Stimulated activated CD8-positive, alpha-beta memory T cell treated with anti-CD3 and anti-CD28 coated beads, Interleukin-7, amount 100 ng/mL, for 1 hour (primary cell): ENCODE measurements around the gene IKZF3.
A peak's percentile ranks its signal among the peaks of the same experiment; 100 is the strongest.
"Not testable (repeated sequence)": the region's sequence is repeated elsewhere in the genome, so short reads cannot be mapped to it uniquely, and the experiment has no call there.

ENCODE experiments used
- DNase-seq, 2 donors: peaks; one replicate each; pipeline ENCODE4 v3.0.0-alpha.2; 2020; ENCODE audit warnings: low read depth in 2 of 2

The IKZF3 gene

DNA sequence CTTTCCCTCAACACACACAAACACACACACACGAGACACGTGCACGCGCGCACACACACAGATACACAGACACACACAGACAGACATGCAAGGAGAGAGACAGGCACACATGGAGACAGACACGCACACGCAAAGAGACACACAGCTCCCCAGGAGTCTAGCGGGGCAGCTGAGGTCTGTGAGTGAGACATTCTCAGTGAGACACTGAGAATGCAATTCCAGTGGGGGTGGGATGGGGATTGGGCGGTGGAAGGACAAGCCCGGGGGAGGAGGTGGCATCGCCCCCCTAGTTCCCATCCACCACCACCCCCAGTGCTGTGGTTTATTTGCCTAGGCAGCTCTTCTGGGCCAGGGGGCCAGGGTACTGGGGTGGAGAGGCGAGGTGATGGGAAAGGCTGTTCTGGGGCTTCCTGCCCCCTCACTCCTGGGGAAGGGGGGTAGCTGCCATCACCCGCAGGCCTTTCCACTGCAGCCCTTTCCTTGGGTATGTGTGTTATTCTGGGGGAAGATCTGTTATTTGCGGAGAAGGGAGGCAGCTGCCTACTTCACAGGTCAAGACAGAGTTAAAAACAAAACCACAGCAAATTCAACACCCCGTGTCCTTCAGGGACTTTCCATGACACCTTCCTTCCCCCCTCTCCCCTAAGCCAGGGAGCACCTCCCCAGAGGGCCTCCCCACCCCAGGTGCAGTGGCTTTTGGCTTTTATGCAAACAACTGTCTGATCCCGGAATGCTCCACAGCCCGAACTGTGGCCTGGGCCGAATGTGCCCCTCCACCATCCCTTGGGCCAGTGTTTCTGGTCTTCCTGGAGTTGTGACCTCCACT lies 108.3 kb downstream of the IKZF3 start:
- DNase-seq: peak in 1 of 2 donors; percentile 30

DNA sequence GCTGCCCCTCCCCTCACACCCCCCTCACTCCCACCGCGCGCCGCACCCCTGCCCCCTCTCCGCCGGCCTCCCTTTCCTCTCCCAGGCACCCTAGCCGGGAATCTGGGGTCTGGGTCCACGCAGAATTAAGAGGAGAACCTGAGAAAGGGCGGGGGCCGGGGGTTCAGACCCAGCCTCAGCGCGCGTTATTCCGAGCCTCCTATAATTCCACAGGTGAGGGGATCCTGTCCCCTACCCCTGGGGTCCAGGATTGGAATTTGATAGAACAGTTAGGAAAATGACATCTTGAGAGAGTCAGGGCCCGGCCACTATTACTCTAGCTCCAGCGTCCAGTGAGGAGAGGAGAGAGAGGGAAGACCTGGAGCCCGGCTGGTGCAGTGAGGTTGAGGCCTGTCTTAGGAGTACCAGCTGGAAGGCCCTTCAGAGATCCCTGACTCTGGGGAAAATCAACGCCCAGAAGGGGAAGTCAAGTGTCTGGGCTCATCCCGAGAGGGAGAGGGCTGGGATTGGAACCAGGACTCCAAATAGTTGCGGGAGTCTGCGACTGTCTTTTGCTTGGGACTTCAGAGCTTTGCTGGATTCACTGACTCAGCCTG lies 109.1 kb downstream of the IKZF3 start:
- no peak for DNase-seq

- peak; percentile 91 to 93 for DNase-seq
Measured at GRCh38 chr17:39754161-39754957, 109.8 kb downstream of the IKZF3 start.

- DNase-seq: peak; percentile 57 to 64
Measured at GRCh38 chr17:39753514-39754160, 110.5 kb downstream of the IKZF3 start.

DNA sequence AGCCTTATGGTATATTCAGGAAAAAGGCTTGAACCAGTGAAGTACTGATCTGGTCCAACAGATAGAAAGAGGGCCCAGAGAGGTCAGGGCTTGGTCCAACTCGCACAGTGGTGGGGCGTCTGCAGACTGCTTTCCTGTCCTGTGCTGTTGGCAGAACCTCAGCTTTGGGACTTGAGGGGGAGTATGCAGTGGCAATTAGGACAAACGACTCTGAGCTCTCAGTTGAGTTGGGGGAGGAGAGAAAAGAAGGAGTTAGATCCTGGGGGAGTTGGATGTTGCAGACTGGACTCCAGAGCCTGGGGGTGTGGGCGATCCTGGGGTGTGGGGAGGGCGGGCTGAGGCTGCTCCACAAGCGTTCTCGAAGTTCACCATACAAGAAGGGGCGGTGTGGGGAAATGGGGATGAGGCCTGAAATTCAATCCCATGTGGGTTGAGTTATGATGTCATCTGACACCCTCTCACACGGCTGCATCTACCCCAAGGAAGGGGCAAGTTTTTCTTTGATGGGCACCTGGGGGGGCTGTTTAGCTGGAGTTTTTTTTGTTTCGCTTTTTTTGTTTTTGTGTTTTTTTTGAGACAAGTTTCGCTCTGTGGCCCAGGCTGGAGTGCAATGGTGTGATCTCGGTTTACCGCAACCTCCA lies 111.8 kb downstream of the IKZF3 start:
- no peak for DNase-seq

GRCh38 chr17:39751637-39752036 lies 112.5 kb downstream of the IKZF3 start:
- DNase-seq: no peak

DNA sequence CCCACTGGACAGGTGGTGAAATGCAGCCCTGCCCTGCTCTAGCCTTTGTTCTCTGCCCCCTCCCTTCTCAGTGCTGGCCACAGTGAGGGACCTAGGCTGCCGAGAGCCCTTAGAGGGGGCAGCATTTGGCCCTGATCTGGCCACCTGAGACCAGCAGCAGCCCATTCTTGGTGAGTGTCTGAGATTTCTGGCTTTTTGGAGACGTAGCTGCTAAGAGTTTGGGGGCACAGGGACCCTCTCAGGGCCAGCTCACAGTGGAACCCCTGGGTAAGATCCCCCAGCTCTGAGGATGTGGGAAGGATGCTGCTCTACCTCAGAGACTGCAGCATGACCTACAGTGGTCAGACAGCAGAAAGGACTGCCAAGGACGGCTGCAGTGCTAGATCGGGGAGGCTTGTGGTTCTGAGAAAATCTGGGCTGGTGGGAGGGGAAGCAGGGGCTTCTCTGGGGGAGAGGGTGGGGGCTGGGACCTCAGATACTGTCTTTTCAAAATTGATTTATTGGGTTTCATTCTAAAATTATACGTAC lies 113.0 kb downstream of the IKZF3 start:
- DNase-seq: no peak

DNA sequence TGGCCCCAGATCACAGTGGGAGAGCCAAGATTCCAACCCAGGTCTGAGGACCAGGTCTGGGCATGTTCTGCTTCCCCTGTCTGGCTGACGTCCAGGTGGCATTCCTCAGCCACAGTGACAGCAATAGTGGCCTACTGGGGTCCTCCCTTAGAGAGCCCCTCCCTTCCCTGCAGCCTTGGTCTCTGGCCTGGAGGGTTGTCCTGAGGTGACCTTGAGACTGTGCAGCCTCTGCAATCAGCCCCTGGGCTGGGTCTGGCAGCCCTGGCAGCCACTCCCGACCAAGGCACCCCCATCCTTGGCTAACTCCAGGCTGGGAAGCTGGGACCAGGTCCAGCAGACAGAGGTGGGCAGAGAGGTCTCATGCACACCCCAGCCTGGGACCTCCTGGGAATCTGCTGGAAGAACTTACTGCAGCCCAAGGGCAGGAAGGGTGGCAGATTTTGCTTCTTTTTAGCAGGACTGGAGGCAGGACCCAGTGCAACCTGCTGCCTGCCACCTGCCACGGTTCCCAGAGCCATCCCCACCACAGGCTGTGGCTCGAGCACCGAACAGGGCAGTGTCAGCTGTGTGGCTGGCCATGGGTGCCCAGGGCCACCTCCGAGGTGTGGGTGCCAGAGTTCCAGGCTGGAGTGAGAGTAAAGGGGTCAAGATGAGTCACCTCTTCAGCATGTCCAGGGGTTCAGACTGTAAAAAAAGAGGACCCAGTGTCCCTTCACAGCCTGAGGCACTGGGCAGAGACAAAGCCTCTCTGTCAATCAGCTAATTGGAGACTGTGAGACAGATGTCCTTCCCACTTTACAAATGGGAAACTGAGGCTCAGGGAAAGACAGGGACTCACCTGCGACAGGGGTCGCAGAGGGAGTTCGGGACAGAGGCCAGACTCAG lies 113.7 kb downstream of the IKZF3 start:
- DNase-seq: no peak

DNA sequence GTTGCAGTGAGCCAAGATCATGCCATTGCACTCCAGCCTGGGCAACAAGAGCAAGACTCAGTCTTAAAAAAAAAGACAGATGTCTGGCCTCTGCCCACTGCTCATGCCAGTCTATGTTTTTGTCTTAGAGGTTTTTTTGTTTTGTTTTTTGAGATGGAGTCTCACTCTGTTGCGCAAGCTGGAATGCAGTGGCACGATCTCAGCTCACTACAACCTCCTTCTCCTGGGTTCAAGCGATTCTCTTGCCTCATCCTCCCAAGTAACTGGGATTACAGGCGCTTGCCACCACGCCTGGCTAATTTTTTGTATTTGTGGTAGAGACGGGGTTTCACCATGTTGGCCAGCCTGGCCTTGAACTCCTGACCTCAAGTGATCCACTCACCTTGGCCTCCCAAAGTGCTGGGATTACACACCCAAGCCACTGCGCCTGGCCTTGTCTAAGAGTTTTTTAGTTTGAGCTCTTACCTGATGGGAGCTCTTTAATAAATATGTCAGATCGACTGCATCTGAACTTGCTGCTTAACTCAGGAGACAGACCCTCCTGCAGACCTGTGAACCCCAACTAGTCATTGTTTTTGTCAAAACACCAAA lies 115.6 kb downstream of the IKZF3 start:
- DNase-seq: not testable (repeated sequence)

- DNase-seq: no peak
Measured at GRCh38 chr17:39747745-39748144, 116.4 kb downstream of the IKZF3 start.

DNA sequence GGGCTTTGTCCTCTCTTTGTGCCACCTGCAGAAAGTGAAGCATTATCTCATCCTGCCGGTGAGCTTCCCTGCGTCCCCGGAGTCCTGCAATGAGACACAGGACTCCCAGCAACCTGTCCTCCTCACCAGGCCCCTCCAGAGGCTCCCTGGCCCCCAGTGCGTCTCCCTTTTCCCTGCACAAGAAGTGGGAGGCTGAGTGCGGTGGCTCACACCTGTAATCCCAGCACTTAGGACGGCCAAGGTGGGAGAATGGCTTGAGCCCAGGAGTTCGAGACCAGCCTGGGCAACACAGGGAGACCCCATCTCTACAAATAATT lies 118.0 kb downstream of the IKZF3 start:
- DNase-seq: no peak

- no peak for DNase-seq
Measured at GRCh38 chr17:39745335-39746144, 118.6 kb downstream of the IKZF3 start.

DNA sequence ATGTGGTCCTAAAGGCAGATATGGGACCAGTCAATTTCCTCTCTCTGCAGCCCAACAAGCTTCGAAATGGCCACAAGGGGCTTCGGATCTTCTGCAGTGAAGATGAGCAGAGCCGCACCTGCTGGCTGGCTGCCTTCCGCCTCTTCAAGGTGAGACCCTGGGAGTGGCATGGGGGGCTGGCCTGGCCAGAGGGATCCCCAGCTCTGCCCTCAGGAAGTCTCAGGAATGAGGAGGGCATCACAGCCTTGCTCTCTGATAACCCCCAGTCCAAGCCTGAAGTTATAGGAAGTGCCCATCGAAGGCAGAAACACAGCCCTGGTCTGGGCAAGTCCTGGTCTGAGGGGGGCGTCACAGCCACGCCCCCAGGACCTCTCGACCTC lies 119.3 kb downstream of the IKZF3 start:
- DNase-seq: no peak

- DNase-seq: no peak
Measured at GRCh38 chr17:39744075-39744835, 119.9 kb downstream of the IKZF3 start.

GRCh38 chr17:39742856-39743436 lies 121.2 kb downstream of the IKZF3 start:
- no peak for DNase-seq

- no peak for DNase-seq
Measured at GRCh38 chr17:39742126-39742855, 121.8 kb downstream of the IKZF3 start.

DNA sequence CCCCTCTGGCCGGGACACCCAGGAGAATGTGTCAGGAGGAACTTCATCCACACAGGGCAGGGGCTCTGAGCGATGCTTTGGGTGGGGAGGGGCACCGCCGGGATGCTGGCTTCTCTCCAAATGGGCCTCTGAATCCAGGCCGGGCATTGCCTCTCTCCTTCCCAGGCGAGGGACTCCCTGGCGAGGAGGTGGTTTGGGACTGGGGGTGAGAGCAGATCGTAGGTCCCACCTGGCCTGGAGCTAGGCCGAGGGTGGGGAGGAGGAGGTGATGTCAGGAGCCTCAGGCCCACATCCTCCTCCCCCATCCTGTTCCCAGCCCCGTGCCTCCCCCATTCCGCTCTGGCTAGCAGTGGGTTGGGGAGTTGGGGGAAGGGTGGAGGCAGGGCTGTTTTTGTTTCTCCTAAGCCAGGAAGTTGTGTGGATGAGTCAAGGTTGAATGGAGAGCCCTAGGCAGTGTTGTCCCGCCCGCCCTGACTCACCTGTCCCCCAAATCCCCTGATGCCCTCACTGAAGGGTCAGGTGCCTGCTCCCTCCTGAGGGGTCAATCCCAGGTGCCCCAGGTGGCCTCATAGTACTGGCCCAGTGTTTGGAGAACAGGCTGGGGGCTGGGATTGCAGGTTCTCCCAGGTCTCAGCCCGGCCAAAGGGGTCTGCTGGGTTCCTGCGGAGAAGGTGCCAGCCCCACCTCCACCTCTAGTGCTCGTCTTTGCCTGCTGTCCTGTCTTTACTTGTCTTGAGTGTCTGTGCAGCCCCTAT lies 123.6 kb downstream of the IKZF3 start:
- no peak for DNase-seq
